PC-3 (cell line): ENCODE results near the gene FRAT2.

Source experiments
- CTCF ChIP-seq: fragments of 300-600 bp; sonication (generic); conservative IDR thresholded peaks from 2 replicates; pipeline ENCODE4 v1.5.1; 2017; ENCODE audit warnings: antibody characterized with exemption, low read depth, mild to moderate bottlenecking, low read length
- EZH2 ChIP-seq: fragments of 300-600 bp; sonication (generic); IDR thresholded peaks from one replicate; pipeline ENCODE4 v1.6.1; 2017; ENCODE audit warnings: antibody characterized with exemption, mild to moderate bottlenecking, low read length; ENCODE audit not compliant: unreplicated experiment

- TF ChIP-seq CTCF (no peak), EZH2 (no peak)
Observed at GRCh38 chr10:97300980-97301379, 33.5 kb downstream of the FRAT2 start.
